ENCODE results near the gene FLG2.
"Not testable (repeated sequence)": the region's sequence is repeated elsewhere in the genome, so short reads cannot be mapped to it uniquely, and the experiment has no call there.

The FLG2 gene

DNA sequence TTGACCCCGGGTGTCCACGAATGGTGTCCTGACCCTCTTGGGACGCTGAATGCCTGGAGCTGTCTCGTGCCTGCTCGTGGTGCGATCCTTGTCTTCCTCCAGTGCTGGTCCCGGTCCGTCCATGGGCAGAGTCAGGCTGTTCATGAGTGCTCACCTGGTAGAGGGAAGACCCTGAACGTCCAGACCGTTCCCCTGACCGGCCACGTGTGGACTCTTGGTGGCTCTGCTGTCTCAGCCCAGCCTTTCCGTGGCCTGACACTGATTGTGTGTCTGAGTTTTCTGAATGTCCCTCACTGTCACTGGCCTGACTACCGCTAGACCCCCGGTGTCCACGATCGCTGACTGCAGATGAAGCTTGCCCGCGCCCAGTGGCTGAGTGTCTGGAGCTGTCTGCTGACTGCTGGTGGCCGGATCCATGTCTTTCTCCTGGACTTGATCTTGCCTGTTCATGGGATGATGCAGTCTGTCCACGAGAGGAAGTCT is 46.4 kb downstream of the FLG2 start:
- Histone ChIP-seq H3K27ac (ENCODE audit: low read length) (no peak overlapping the region), H3K27me3 (ENCODE audit: control insufficient read depth, insufficient read depth, low read length) (no peaks in the 10 kb centered on the region), H3K36me3 (ENCODE audit: control insufficient read depth, insufficient read depth, low read length) (no peaks in the 10 kb centered on the region), H3K4me3 (ENCODE audit: low read length) (no peak overlapping the region), H3K4me1 (ENCODE audit: control insufficient read depth, insufficient read depth, low read length) (no peaks in the 10 kb centered on the region), H3K9me3 (ENCODE audit: control insufficient read depth, insufficient read depth, low read length) (peaks cover 13% of the 10 kb centered on the region)
- DNase-seq (ENCODE audit: low read depth, low spot score): no peak
- no CpG with 5 or more reads among the region's 21 CpGs for WGBS (ENCODE audit: insufficient coverage, insufficient read length)

- H3K4me3 ChIP-seq (ENCODE audit: low read length); H3K27ac ChIP-seq (ENCODE audit: low read length); DNase-seq (ENCODE audit: low read depth, low spot score); H3K27me3 ChIP-seq (ENCODE audit: control insufficient read depth, insufficient read depth, low read length); H3K4me1 ChIP-seq (ENCODE audit: control insufficient read depth, insufficient read depth, low read length); H3K36me3 ChIP-seq (ENCODE audit: control insufficient read depth, insufficient read depth, low read length): not testable (repeated sequence)
- peaks cover 15% of the 10 kb centered on the region for H3K9me3 ChIP-seq (ENCODE audit: control insufficient read depth, insufficient read depth, low read length)
- WGBS (ENCODE audit: insufficient coverage, insufficient read length): no CpG with 5 or more reads among the region's 13 CpGs
Measured at GRCh38 chr1:152312169-152312568, 47.6 kb downstream of the FLG2 start.

DNA sequence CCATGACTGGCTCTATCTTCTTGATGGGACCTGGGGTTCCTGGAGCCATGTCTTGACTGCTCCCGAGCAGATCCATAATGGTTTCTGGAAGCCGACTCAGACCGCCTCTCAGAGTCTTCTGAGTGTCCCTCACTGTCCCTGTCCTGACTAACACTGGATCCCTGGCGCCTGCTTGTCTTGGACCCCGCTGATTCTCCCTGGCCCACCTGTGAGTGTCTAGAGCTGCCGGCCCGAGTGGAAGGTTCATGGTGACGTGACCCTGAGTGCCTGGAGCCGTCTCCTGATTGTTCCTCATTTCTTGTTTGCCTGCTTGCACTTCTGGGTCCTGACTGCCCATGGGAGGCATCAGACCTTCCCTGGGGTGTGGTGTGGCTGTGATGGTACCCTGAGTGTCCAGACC is 49.9 kb downstream of the FLG2 start:
- H3K9me3 ChIP-seq (ENCODE audit: control insufficient read depth, insufficient read depth, low read length): peaks cover 16% of the 10 kb centered on the region
- no peak overlapping the region for H3K4me3 ChIP-seq (ENCODE audit: low read length)
- no peaks in the 10 kb centered on the region for H3K4me1 ChIP-seq (ENCODE audit: control insufficient read depth, insufficient read depth, low read length)
- no peak overlapping the region for H3K27ac ChIP-seq (ENCODE audit: low read length)
- H3K36me3 ChIP-seq (ENCODE audit: control insufficient read depth, insufficient read depth, low read length): no peaks in the 10 kb centered on the region
- H3K27me3 ChIP-seq (ENCODE audit: control insufficient read depth, insufficient read depth, low read length): no peaks in the 10 kb centered on the region
- no peak for DNase-seq (ENCODE audit: low read depth, low spot score)
- WGBS (ENCODE audit: insufficient coverage, insufficient read length): no CpG with 5 or more reads among the region's 9 CpGs

- H3K36me3 ChIP-seq (ENCODE audit: control insufficient read depth, insufficient read depth, low read length); H3K4me3 ChIP-seq (ENCODE audit: low read length); DNase-seq (ENCODE audit: low read depth, low spot score); H3K4me1 ChIP-seq (ENCODE audit: control insufficient read depth, insufficient read depth, low read length); H3K27ac ChIP-seq (ENCODE audit: low read length); H3K27me3 ChIP-seq (ENCODE audit: control insufficient read depth, insufficient read depth, low read length): not testable (repeated sequence)
- peaks cover 16% of the 10 kb centered on the region for H3K9me3 ChIP-seq (ENCODE audit: control insufficient read depth, insufficient read depth, low read length)
- no CpG with 5 or more reads among the region's 17 CpGs for WGBS (ENCODE audit: insufficient coverage, insufficient read length)
Measured at GRCh38 chr1:152309320-152309901, 50.4 kb downstream of the FLG2 start.

- WGBS (ENCODE audit: insufficient coverage, insufficient read length): no CpG with 5 or more reads among the region's 7 CpGs
- H3K9me3 ChIP-seq (ENCODE audit: control insufficient read depth, insufficient read depth, low read length): peaks cover 16% of the 10 kb centered on the region
- H3K4me3 ChIP-seq (ENCODE audit: low read length); DNase-seq (ENCODE audit: low read depth, low spot score); H3K27me3 ChIP-seq (ENCODE audit: control insufficient read depth, insufficient read depth, low read length); H3K27ac ChIP-seq (ENCODE audit: low read length); H3K4me1 ChIP-seq (ENCODE audit: control insufficient read depth, insufficient read depth, low read length); H3K36me3 ChIP-seq (ENCODE audit: control insufficient read depth, insufficient read depth, low read length): not testable (repeated sequence)
Measured at GRCh38 chr1:152308758-152309157, 51.0 kb downstream of the FLG2 start.

GRCh38 chr1:152307970-152308369 is 51.8 kb downstream of the FLG2 start:
- not testable (repeated sequence) for DNase-seq (ENCODE audit: low read depth, low spot score); H3K4me3 ChIP-seq (ENCODE audit: low read length); H3K4me1 ChIP-seq (ENCODE audit: control insufficient read depth, insufficient read depth, low read length); H3K36me3 ChIP-seq (ENCODE audit: control insufficient read depth, insufficient read depth, low read length); H3K27me3 ChIP-seq (ENCODE audit: control insufficient read depth, insufficient read depth, low read length); H3K27ac ChIP-seq (ENCODE audit: low read length)
- WGBS (ENCODE audit: insufficient coverage, insufficient read length): no CpG with 5 or more reads among the region's 8 CpGs
- H3K9me3 ChIP-seq (ENCODE audit: control insufficient read depth, insufficient read depth, low read length): peaks cover 13% of the 10 kb centered on the region

DNA sequence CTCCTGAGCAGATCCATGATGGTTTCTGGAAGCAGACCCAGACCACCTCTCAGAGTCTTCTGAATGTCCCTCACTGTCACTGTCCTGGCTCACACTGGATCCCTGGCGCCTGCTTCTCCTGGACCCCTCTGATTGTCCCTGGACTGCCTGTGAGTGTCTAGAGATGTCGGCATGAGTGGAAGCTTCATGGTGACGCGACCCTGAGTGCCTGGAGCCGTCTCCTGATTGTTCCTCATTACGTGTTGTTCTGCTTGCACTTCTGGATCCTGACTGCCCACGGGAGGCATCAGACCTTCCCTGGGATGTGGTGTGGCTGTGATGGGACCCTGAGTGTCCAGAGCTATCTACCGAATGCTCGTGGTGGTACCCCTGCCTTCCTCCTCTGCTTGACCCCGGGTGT is 53.7 kb downstream of the FLG2 start:
- not testable (repeated sequence) for H3K4me1 ChIP-seq (ENCODE audit: control insufficient read depth, insufficient read depth, low read length); H3K4me3 ChIP-seq (ENCODE audit: low read length); H3K27ac ChIP-seq (ENCODE audit: low read length); H3K36me3 ChIP-seq (ENCODE audit: control insufficient read depth, insufficient read depth, low read length); DNase-seq (ENCODE audit: low read depth, low spot score); H3K27me3 ChIP-seq (ENCODE audit: control insufficient read depth, insufficient read depth, low read length)
- WGBS (ENCODE audit: insufficient coverage, insufficient read length): no CpG with 5 or more reads among the region's 10 CpGs
- H3K9me3 ChIP-seq (ENCODE audit: control insufficient read depth, insufficient read depth, low read length): peaks cover 12% of the 10 kb centered on the region

- H3K27me3 ChIP-seq (ENCODE audit: control insufficient read depth, insufficient read depth, low read length); H3K4me3 ChIP-seq (ENCODE audit: low read length); H3K4me1 ChIP-seq (ENCODE audit: control insufficient read depth, insufficient read depth, low read length); H3K36me3 ChIP-seq (ENCODE audit: control insufficient read depth, insufficient read depth, low read length); H3K27ac ChIP-seq (ENCODE audit: low read length); DNase-seq (ENCODE audit: low read depth, low spot score); H3K9me3 ChIP-seq (ENCODE audit: control insufficient read depth, insufficient read depth, low read length): not testable (repeated sequence)
- no CpG with 5 or more reads among the region's 12 CpGs for WGBS (ENCODE audit: insufficient coverage, insufficient read length)
Measured at GRCh38 chr1:152304773-152305172, 55.0 kb downstream of the FLG2 start.

GRCh38 chr1:152303139-152303872 is 56.5 kb downstream of the FLG2 start:
- H3K4me1 ChIP-seq (ENCODE audit: control insufficient read depth, insufficient read depth, low read length); H3K27ac ChIP-seq (ENCODE audit: low read length); H3K9me3 ChIP-seq (ENCODE audit: control insufficient read depth, insufficient read depth, low read length); H3K4me3 ChIP-seq (ENCODE audit: low read length); H3K27me3 ChIP-seq (ENCODE audit: control insufficient read depth, insufficient read depth, low read length); DNase-seq (ENCODE audit: low read depth, low spot score); H3K36me3 ChIP-seq (ENCODE audit: control insufficient read depth, insufficient read depth, low read length): not testable (repeated sequence)
- WGBS (ENCODE audit: insufficient coverage, insufficient read length): no CpG with 5 or more reads among the region's 25 CpGs

All from iPS DF 6.9 (cell line).